GM19455 (cell line): ENCODE measurements around the gene SMTN.

ENCODE experiments used
- ATAC-seq: cut with Tn5 transposase; IDR thresholded peaks from one replicate; pipeline ENCODE4 v1.9.1; 2021; ENCODE audit not compliant: unreplicated experiment

Gene SMTN

DNA sequence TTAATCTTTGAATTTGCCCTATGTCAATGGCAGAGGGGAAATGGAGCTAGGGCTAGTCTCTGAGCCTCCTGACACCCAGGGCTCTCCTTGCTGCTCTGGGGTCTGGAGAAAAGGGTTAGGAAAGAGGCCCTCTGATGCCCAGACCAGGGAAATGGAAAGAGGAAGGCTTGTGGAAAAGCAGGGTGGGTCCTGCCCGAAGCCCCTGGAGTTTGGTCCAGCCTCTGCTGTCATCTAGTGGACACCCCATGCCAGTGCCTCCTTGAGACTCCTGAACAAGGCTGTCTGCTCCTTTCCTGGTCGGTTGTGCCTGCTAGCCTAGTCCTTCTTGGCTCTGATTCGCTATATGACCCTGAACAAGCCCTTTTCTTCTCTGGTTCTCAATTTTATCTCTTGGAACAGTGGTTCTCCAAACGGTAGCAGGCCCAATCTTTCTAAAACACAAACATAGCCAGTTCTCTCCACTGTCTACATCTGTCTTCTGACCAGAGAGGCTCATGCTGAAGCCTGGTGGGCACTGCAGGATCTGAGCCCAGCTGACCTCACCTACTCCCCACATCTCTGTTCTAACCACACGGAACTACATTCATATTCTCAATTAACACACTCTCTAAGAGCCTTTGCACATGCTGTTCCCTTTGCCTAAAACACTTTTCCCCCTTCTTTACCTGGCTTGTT is 68.0 kb downstream of the SMTN start:
- ATAC-seq = no peak

DNA sequence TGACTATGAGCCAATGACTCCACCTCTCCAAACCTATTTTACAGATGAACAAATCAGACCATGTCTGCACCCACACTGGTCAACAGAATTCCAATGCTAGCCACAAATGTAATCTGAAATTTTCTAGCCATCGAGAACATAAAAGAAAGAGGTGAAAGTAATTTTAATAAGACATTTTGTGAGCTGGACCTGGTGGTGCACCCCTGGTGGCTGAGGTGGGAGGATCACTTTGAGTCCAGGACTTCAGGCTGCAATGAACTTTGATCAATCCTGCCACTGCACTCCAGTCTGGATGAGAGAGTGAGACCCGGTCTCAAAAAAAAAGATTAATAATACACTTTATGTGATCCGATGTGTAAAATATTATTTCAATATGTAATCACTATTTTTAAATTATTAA is 69.5 kb downstream of the SMTN start:
- no peak for ATAC-seq

DNA sequence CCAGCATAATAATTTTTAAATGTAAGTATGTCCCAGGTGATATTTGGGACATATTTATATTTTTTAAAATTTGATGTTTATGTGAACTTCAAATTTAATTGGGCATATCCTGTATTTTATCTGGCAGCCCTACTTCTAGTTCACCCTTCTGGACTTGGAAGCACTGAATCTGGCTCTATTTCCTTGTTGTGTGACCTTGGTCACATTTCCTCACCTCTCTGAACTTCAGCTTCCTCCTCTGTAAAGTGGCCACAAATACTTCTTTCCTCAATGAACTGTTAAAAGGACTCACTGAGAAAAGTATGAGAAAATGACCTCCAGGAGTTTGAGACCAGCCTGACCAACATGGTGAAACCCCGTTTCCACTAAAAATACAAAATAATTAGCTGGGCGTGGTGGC is 70.8 kb downstream of the SMTN start:
- no peak for ATAC-seq

DNA sequence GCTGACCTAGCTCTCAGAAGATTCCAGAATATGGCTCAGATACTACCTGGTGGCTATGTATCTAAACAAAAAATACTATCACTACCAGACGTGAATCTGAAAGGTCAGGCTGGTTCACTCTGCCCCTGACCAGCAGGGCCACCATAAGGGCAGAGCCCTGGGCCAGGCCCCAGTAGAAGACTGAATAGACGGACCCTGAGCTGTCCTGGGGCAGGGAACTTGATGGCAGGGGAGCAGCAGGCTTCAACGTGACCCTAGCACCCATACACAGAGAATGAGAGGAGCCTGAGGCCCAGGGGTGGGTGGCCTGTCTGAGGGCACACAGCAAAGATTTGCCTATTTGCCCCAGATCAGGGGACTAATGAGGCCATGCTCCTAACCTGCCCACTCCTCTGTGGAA is 72.2 kb downstream of the SMTN start:
- ATAC-seq = no peak
